ENCODE data around the gene CEMIP2.

DNA sequence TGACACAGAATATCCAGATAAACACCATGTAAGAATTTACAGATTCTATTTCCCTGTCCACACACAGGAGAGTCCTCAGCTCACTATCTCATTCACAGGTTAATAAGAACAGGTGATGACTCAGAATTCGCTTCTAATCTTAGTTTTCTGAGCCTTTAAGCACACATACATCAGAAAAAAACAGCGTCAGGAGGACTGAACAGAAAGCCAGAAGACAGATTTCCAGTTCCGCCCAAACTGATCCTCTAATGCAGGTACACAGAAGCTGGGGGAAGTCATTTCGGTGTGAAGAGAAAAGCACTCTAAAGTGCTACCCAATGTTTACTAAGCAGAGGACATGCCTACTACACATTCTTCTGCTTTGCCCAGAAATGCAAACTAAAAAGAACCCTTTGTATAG is 1.6 kb downstream of the CEMIP2 start:
- TF ChIP-seq CTCF (conservative IDR thresholded peaks at IDR 0.05 in 1 of 2, IDR thresholded peaks at IDR 0.05 in 1 of 2; ENCODE audit: low read depth in 1 of 2, low read length in 2 of 2) (no peak), EZH2 (IDR thresholded peaks at IDR 0.05; ENCODE audit: low read length, missing control alignments) (no peak)

Data from fibroblast of lung (primary cell).